ENCODE results near the gene AURKA.

AURKA gene

DNA sequence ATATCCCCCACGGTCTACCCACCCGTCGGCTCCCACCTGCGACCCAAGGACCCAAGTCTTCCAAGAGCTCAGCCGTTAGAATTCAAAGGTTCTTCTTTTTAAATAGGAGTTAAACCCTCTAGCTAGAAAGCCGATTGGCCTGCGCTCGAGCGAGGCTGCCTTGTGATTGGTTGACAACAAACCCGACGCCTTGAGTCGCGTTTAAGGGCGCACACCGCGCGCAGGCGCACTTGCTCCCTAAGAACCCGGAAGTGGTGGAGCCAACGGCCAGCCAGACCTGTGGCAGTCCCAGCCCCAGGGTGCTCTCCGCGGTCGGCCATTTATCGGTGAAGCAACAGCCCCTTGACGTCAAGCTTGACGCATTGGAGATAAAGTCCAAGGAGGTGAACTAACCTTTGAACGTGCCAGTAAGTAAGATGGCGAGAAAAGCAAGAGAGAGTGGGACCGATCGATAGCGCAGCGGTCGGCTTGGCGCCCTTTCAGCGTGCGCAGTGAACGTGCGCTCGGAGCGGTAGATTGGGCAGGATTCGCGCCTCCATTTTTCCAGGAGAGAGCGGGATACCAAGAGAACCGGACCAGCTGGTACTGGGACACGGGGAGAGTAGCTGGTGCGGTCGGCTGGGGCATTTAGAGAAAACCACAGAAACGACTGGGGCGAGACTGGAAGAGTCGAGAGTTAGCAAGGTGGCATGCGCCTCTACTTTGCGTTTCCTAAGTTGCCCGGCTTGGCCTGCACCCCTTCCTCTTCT is at the start of gene AURKA, which contains the start of gene CSTF1:
AURKA (minus strand) TSS at position 84 of the 749 bp plus-strand sequence. CDS start 4,018 bp downstream, outside the sequence.
CSTF1 (plus strand) TSS at position 514 of the 749 bp plus-strand sequence. CDS start 2,908 bp downstream, outside the sequence.
- TF ChIP-seq, protein P1, sequence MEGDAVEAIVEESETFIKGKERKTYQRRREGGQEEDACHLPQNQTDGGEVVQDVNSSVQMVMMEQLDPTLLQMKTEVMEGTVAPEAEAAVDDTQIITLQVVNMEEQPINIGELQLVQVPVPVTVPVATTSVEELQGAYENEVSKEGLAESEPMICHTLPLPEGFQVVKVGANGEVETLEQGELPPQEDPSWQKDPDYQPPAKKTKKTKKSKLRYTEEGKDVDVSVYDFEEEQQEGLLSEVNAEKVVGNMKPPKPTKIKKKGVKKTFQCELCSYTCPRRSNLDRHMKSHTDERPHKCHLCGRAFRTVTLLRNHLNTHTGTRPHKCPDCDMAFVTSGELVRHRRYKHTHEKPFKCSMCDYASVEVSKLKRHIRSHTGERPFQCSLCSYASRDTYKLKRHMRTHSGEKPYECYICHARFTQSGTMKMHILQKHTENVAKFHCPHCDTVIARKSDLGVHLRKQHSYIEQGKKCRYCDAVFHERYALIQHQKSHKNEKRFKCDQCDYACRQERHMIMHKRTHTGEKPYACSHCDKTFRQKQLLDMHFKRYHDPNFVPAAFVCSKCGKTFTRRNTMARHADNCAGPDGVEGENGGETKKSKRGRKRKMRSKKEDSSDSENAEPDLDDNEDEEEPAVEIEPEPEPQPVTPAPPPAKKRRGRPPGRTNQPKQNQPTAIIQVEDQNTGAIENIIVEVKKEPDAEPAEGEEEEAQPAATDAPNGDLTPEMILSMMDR (IDR thresholded peaks at IDR 0.05; ENCODE audit: poor library complexity, severe bottlenecking), result no peak
- DNase-seq (ENCODE audit: low spot score) (peak; percentile 100), ATAC-seq (ENCODE audit: low read depth) (peak; percentile 94)
- Histone ChIP-seq H3K27ac (ENCODE audit: poor library complexity, severe bottlenecking) (peak within 1 kb of the TSS; percentile 87), H3K4me1 (ENCODE audit: insufficient read depth, poor library complexity, severe bottlenecking) (peaks cover 13% of the 10 kb centered on the region), H3K36me3 (ENCODE audit: low read depth) (peaks cover 73% of the 10 kb centered on the region), H3K27me3 (ENCODE audit: insufficient read depth, poor library complexity, severe bottlenecking) (no peaks in the 10 kb centered on the region), H3K9me3 (ENCODE audit: severe bottlenecking) (no peaks in the 10 kb centered on the region), H3K4me3 (ENCODE audit: severe bottlenecking) (peak within 1 kb of the TSS; percentile 69)

DNA sequence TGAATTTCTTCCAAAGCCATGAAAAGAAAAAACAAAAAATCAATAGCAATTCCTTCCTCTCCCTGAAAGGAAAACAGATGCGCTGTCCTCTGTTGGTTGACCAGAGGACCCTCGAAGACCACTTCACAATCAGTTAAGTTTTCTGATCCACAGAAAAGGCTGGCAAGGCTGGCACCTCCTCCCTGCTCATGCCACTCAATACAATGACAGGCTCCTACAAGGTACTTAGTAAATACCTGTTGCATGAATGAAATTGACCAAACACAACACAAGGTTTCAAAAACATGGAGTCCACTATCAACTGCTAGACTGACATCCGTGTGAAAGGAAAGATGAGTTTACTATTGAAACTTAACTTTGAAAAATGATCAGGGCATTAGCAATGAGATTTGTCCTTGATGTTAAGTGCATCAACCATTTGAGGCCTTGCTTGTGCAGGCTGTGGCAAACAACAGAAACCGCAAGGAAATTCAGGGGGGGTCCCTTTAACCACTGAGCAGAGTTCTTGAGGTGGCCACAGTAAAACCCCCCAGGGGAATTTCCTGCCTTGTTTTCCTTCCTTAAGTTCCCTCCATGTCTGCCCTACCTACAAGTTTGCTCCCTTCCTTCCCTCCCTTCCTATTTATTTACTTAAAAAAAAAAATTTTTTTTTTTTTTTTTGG is 48.5 kb upstream of the AURKA start:
- peak; percentile 16 for DNase-seq (ENCODE audit: low spot score)
- no peaks in the 10 kb centered on the region for H3K27me3 ChIP-seq (ENCODE audit: insufficient read depth, poor library complexity, severe bottlenecking)
- no peaks in the 10 kb centered on the region for H3K4me1 ChIP-seq (ENCODE audit: insufficient read depth, poor library complexity, severe bottlenecking)
- TF ChIP-seq, protein P1 (IDR thresholded peaks at IDR 0.05; ENCODE audit: poor library complexity, severe bottlenecking), result no peak
- H3K4me3 ChIP-seq (ENCODE audit: severe bottlenecking), result no peak overlapping the region
- no peak overlapping the region for H3K27ac ChIP-seq (ENCODE audit: poor library complexity, severe bottlenecking)
- no peak for ATAC-seq (ENCODE audit: low read depth)
- H3K36me3 ChIP-seq (ENCODE audit: low read depth), result no peaks in the 10 kb centered on the region
- H3K9me3 ChIP-seq (ENCODE audit: severe bottlenecking), result no peaks in the 10 kb centered on the region

DNA sequence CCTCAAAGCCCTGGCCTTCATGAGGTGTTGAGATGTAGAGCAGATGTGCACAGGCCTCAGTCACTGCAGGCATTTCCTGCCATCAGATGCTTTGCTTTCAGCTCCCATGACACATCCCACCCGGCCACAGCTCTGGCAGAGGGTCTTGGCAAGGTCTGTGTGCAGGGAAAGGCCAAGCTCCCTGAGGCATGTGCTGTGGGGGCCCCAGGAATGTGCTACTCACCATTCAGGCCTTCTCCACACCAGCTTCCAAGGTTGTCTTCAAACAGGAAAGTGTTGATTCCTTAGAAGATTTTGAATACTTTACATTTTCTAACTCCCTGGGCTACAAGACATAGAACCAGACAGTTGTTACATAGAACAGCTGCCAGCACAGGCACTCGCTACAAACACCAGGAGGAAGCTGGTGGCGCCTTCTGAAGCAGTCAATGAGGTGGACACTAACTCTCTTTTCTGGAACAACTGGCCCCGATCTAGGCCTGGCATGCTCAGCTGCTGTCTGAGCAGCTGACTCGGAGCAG is 47.8 kb upstream of the AURKA start:
- no peak overlapping the region for H3K27ac ChIP-seq (ENCODE audit: poor library complexity, severe bottlenecking)
- ATAC-seq (ENCODE audit: low read depth) (peak; percentile 42), DNase-seq (ENCODE audit: low spot score) (peak; percentile 69)
- no peak overlapping the region for H3K4me3 ChIP-seq (ENCODE audit: severe bottlenecking)
- H3K27me3 ChIP-seq (ENCODE audit: insufficient read depth, poor library complexity, severe bottlenecking), result no peaks in the 10 kb centered on the region
- no peaks in the 10 kb centered on the region for H3K4me1 ChIP-seq (ENCODE audit: insufficient read depth, poor library complexity, severe bottlenecking)
- no peaks in the 10 kb centered on the region for H3K9me3 ChIP-seq (ENCODE audit: severe bottlenecking)
- TF ChIP-seq, protein P1 (IDR thresholded peaks at IDR 0.05; ENCODE audit: poor library complexity, severe bottlenecking), result no peak
- no peaks in the 10 kb centered on the region for H3K36me3 ChIP-seq (ENCODE audit: low read depth)

DNA sequence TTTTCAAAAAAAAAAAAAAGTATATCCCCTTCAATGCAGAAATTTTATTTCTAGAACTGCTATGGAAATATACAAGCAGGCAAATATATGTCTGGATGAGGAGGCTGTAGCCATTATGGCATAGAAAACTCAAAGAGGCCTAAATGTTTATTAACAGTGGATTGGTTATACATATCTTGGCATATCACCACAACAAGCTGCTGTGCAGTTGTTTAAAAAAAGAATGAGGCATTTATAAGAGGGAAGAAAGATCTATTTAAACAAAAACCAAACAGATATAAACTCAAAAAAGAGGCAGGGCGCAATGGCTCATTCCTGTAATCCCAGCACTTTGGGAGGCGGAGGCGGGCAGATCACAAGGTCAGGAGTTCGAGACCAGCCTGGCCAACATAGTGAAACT is 46.3 kb upstream of the AURKA start:
- no peaks in the 10 kb centered on the region for H3K36me3 ChIP-seq (ENCODE audit: low read depth)
- no peaks in the 10 kb centered on the region for H3K4me1 ChIP-seq (ENCODE audit: insufficient read depth, poor library complexity, severe bottlenecking)
- ATAC-seq (ENCODE audit: low read depth) (no peak), DNase-seq (ENCODE audit: low spot score) (no peak)
- H3K9me3 ChIP-seq (ENCODE audit: severe bottlenecking), result no peaks in the 10 kb centered on the region
- H3K4me3 ChIP-seq (ENCODE audit: severe bottlenecking), result no peak overlapping the region
- H3K27ac ChIP-seq (ENCODE audit: poor library complexity, severe bottlenecking), result no peak overlapping the region
- TF ChIP-seq, protein P1 (IDR thresholded peaks at IDR 0.05; ENCODE audit: poor library complexity, severe bottlenecking), result no peak
- H3K27me3 ChIP-seq (ENCODE audit: insufficient read depth, poor library complexity, severe bottlenecking), result no peaks in the 10 kb centered on the region

Measured in RWPE2 (cell line).